DND-41 (cell line): ENCODE results near the gene BASP1.

Source experiments
- ATAC-seq: fragments of 200-7000 bp; cut with Tn5 transposase; 3 replicates; pipeline ENCODE4 v1.9.1; 2021; ENCODE audit warnings: low read depth; ENCODE audit not compliant: insufficient read depth
- DNase-seq: peaks from one replicate; pipeline ENCODE4 v3.0.0-alpha.2; 2020
- H2AFZ ChIP-seq: 2 replicates; pipeline ENCODE4 v1.6.0; 2012; ENCODE audit warnings: low read depth, low read length
- H3K27ac ChIP-seq: 2 replicates; pipeline ENCODE4 v1.5.1; 2012; ENCODE audit warnings: low read length, inconsistent platforms
- H3K27me3 ChIP-seq: fragments of 200-600 bp; sonication (generic); 2 replicates; pipeline ENCODE4 v1.6.0; 2012; ENCODE audit warnings: low read length, mild to moderate bottlenecking, inconsistent platforms; ENCODE audit not compliant: insufficient read depth, poor library complexity
- H3K36me3 ChIP-seq: 2 replicates; pipeline ENCODE4 v1.5.1; 2012; ENCODE audit warnings: low read length, inconsistent platforms; ENCODE audit not compliant: insufficient read depth
- H3K4me1 ChIP-seq: 2 replicates; pipeline ENCODE4 v1.5.1; 2012; ENCODE audit warnings: mild to moderate bottlenecking, low read length; ENCODE audit not compliant: insufficient read depth
- H3K4me2 ChIP-seq: 2 replicates; pipeline ENCODE4 v1.6.0; 2012; ENCODE audit warnings: mild to moderate bottlenecking, moderate library complexity, low read length, inconsistent platforms; ENCODE audit not compliant: insufficient read depth
- H3K4me3 ChIP-seq, 2 experiments: fragments of 200-600 bp in 1 of 2; shearing (Covaris generic) in 1 of 2; 2 replicates each; pipeline ENCODE4 v1.5.1; 2012 to 2016; ENCODE audit warnings: inconsistent platforms in 2 of 2, low read length in 2 of 2, mild to moderate bottlenecking in 2 of 2, low read depth in 1 of 2, moderate library complexity in 1 of 2
- H3K79me2 ChIP-seq: 2 replicates; pipeline ENCODE4 v1.6.0; 2012; ENCODE audit warnings: low read length, inconsistent platforms; ENCODE audit not compliant: insufficient read depth
- H3K9ac ChIP-seq: 2 replicates; pipeline ENCODE4 v1.6.0; 2012; ENCODE audit warnings: low read depth, mild to moderate bottlenecking, inconsistent platforms, low read length, moderate library complexity
- H3K9me3 ChIP-seq: 2 replicates; pipeline ENCODE4 v1.5.1; 2012; ENCODE audit warnings: low read length, moderate library complexity, mild to moderate bottlenecking, inconsistent platforms; ENCODE audit not compliant: insufficient read depth, severe bottlenecking
- H4K20me1 ChIP-seq: 2 replicates; pipeline ENCODE4 v1.6.0; 2012; ENCODE audit warnings: low read length; ENCODE audit not compliant: insufficient read depth
- EZH2 ChIP-seq: IDR thresholded peaks from 3 replicates; pipeline ENCODE4 v1.6.1; 2012; ENCODE audit warnings: borderline replicate concordance, low read depth, mild to moderate bottlenecking, moderate library complexity, low read length, inconsistent platforms; ENCODE audit not compliant: severe bottlenecking
- TF ChIP-seq, protein P1 (sequence below): IDR thresholded peaks from 2 replicates; pipeline ENCODE4 v1.5.1; 2012; ENCODE audit warnings: borderline replicate concordance, low read length, moderate library complexity, mild to moderate bottlenecking; ENCODE audit not compliant: poor library complexity, severe bottlenecking; ENCODE audit errors: extremely low read depth

Gene BASP1

DNA sequence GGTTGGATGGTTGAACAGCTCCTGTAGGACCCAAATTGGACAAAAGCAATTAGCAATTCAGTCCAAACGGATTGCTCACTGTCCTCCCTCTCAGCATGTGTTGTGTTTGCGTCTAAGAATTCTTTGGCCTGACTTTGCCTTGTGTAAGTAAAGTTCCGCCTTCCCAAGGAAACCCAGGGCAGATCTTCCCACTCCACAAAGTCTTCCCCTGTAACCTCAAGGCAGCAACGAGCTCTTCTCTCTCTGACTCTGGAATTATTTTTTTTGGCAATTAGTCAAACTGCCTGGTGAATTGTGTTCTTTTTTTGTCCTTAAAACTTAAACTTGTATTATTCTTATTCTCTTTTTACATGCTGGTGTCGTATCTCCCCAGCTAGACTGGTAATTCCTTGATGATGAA lies 20.7 kb upstream of the BASP1 start:
- H3K9ac ChIP-seq: no peak overlapping the region
- DNase-seq (no peak), ATAC-seq (no peak)
- no peak overlapping the region for H3K4me2 ChIP-seq
- no peaks in the 10 kb centered on the region for H4K20me1 ChIP-seq
- H3K9me3 ChIP-seq: no peaks in the 10 kb centered on the region
- no peak overlapping the region for H3K4me3 ChIP-seq
- TF ChIP-seq, protein P1, sequence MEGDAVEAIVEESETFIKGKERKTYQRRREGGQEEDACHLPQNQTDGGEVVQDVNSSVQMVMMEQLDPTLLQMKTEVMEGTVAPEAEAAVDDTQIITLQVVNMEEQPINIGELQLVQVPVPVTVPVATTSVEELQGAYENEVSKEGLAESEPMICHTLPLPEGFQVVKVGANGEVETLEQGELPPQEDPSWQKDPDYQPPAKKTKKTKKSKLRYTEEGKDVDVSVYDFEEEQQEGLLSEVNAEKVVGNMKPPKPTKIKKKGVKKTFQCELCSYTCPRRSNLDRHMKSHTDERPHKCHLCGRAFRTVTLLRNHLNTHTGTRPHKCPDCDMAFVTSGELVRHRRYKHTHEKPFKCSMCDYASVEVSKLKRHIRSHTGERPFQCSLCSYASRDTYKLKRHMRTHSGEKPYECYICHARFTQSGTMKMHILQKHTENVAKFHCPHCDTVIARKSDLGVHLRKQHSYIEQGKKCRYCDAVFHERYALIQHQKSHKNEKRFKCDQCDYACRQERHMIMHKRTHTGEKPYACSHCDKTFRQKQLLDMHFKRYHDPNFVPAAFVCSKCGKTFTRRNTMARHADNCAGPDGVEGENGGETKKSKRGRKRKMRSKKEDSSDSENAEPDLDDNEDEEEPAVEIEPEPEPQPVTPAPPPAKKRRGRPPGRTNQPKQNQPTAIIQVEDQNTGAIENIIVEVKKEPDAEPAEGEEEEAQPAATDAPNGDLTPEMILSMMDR: no peak
- no peak for TF ChIP-seq EZH2
- no peaks in the 10 kb centered on the region for H3K36me3 ChIP-seq
- no peak overlapping the region for H3K27ac ChIP-seq
- H3K27me3 ChIP-seq: no peaks in the 10 kb centered on the region
- H3K4me1 ChIP-seq: no peaks in the 10 kb centered on the region
- no peaks in the 10 kb centered on the region for H3K79me2 ChIP-seq
- no peak overlapping the region for H2AFZ ChIP-seq

DNA sequence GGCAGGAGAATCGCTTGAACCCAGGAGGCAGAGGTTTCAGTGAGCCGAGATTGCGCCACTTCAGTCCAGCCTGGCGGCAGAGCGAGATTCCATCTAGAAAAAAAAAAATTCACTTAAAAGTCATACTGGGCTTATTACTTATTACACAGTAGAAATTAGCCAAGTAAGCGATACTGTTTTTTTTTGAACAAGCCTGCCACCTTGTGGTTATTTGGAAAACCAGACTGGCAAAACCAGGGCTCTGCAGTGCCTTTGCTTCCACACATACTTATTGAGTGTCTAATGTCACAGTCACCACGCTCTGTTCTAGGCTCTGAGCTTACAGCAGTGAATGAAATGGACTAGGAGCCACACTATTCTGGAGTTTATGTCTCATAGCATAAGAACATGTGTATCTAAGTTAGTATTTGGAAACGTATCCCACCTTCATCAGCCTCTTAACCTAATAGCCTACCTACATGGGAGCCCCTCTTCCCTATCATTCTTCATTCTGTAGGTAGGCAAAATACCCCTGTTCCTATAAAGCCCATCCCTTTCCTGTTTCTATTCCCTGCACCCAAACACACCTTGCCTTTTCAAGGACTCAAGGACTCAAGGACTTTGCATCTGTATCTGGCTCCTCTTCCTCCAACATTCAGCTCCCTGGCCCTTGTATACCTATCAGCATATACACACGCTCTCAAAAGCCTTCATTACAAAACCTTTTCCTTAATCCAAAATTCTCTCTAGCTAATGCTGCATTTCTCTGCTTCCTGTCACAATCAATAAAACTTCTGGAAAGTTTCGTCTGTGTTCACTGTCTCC lies 13.9 kb upstream of the BASP1 start:
- Histone ChIP-seq H3K27ac (no peak overlapping the region), H2AFZ (no peak overlapping the region), H4K20me1 (no peaks in the 10 kb centered on the region), H3K27me3 (no peaks in the 10 kb centered on the region), H3K4me1 (no peaks in the 10 kb centered on the region), H3K4me3 (no peak overlapping the region), H3K4me2 (no peak overlapping the region), H3K36me3 (no peaks in the 10 kb centered on the region), H3K9ac (no peak overlapping the region), H3K79me2 (no peaks in the 10 kb centered on the region), H3K9me3 (no peaks in the 10 kb centered on the region)
- TF ChIP-seq, protein P1: peak; percentile 72
- TF ChIP-seq EZH2: no peak
- ATAC-seq (peak; percentile 74), DNase-seq (peak; percentile 16)

DNA sequence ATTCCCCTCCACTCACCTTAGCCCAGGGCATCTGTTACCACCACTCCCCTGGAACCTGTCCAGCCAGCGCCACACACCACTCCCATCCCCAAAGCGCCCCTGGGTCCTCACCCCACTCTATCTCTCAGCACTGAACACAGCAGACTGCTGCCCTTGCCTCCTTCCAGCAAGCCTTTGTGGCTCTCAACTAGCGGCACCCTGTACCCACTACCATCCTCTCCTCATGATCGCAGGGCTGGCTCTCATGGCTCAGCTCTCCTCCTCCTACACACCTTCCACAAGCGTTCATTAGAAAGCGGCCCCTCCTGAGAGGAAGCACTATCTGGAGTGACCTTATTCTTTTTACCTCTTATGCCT lies 13.3 kb upstream of the BASP1 start:
- Histone ChIP-seq H3K79me2 (no peaks in the 10 kb centered on the region), H3K36me3 (no peaks in the 10 kb centered on the region), H4K20me1 (no peaks in the 10 kb centered on the region), H3K4me2 (no peak overlapping the region), H3K27me3 (no peaks in the 10 kb centered on the region), H3K9ac (no peak overlapping the region), H3K27ac (no peak overlapping the region), H3K4me3 (no peak overlapping the region), H3K9me3 (no peaks in the 10 kb centered on the region), H3K4me1 (no peaks in the 10 kb centered on the region), H2AFZ (no peak overlapping the region)
- no peak for ATAC-seq
- DNase-seq: no peak
- TF ChIP-seq, protein P1: no peak
- TF ChIP-seq EZH2: no peak

DNA sequence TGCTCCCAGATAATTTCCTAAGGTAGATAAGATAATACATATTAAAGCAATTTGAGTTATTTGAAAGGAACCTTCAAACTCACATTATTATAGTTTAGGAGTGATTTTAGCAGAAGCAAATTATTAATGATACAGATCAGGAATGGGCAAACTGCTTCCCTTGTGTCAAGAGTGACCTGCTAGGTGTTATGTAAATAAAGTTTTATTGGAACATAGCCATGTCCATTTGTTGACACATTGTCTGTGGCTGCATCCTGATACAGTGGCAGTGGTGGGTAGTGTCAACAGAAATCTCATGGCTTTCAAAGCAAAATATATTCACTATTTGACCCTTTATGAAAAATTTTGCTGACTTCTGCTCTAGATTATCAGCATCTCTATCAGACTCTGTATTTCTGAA lies 11.4 kb upstream of the BASP1 start:
- H4K20me1 ChIP-seq: no peaks in the 10 kb centered on the region
- no peaks in the 10 kb centered on the region for H3K4me1 ChIP-seq
- no peaks in the 10 kb centered on the region for H3K36me3 ChIP-seq
- no peak overlapping the region for H3K27ac ChIP-seq
- ATAC-seq (no peak), DNase-seq (no peak)
- H3K4me2 ChIP-seq: no peak overlapping the region
- H3K4me3 ChIP-seq: no peak overlapping the region
- H3K79me2 ChIP-seq: no peaks in the 10 kb centered on the region
- no peak overlapping the region for H2AFZ ChIP-seq
- no peak for TF ChIP-seq EZH2
- TF ChIP-seq, protein P1: no peak
- H3K9ac ChIP-seq: no peak overlapping the region
- no peaks in the 10 kb centered on the region for H3K9me3 ChIP-seq
- H3K27me3 ChIP-seq: no peaks in the 10 kb centered on the region
